Stimulated activated CD8-positive, alpha-beta memory T cell treated with anti-CD3 and anti-CD28 coated beads, Interleukin-12 subunit alpha, Interleukin-12 subunit beta, amount 100 ng/mL, for 24 hours (primary cell): ENCODE data around the gene STX5.
"Not testable (repeated sequence)": the region's sequence is repeated elsewhere in the genome, so short reads cannot be mapped to it uniquely, and the experiment has no call there.

Experiments
- DNase-seq: peaks from one replicate; pipeline ENCODE4 v3.0.0-alpha.2; 2020; ENCODE audit errors: extremely low read depth

STX5 gene

GRCh38 chr11:62786318-62787004 lies 45.4 kb downstream of the STX5 start:
- DNase-seq: peak; percentile 67

- DNase-seq: no peak
These were observed 49.1 kb downstream of the STX5 start for GRCh38 chr11:62782753-62783152.

- DNase-seq: no peak
These were observed 53.4 kb downstream of the STX5 start for GRCh38 chr11:62778441-62778840.

GRCh38 chr11:62777389-62777788 lies 54.5 kb downstream of the STX5 start:
- DNase-seq: no peak

- DNase-seq: no peak
These were observed 56.2 kb downstream of the STX5 start for GRCh38 chr11:62775646-62776045.

GRCh38 chr11:62774407-62774806 lies 57.4 kb downstream of the STX5 start:
- DNase-seq: no peak

GRCh38 chr11:62771144-62772021 lies 60.5 kb downstream of the STX5 start, which contains the start of gene TAF6L:
Gene TAF6L, plus strand, starts transcription at chr11:62771396. Its CDS starts 4,388 bp downstream, at chr11:62775784.
- DNase-seq: peak; percentile 85

GRCh38 chr11:62770778-62771143 lies 61.1 kb downstream of the STX5 start:
- DNase-seq: no peak

GRCh38 chr11:62760867-62761227 lies 71.0 kb downstream of the STX5 start:
- not testable (repeated sequence) for DNase-seq

- DNase-seq: no peak
These were observed 73.7 kb downstream of the STX5 start for GRCh38 chr11:62757846-62758788.
